ENCODE measurements around the gene HEATR9.
"Not testable (repeated sequence)": the region's sequence is repeated elsewhere in the genome, so short reads cannot be mapped to it uniquely, and the experiment has no call there.

The HEATR9 gene, protein sequence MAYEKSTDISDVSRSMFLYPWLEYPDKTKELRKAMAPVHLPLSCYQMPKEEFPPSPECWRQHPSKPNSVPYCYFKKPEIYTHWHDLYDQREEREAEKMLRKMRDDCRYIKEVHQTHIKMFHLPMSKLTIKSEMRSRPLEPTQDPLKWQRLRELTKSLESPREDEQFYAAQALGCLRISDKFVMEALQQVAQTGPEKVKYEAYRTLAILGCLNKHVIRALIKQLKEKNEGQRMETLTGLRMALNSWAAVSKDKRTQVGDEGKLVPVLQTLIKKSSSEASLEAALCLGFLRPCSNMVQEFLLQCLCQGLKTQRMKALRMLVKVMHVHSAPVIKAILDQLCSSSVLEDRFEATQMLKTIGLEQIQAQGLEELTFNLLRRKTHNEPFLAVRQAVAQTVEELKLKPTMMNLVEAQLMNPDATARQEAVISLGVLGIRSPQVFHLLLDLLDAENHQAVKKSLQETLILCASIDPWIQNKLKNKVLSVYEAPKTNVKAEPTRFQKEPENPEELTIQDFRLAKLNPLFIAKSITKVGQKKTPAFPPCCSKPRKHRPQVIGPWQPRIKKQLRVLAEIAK

DNA sequence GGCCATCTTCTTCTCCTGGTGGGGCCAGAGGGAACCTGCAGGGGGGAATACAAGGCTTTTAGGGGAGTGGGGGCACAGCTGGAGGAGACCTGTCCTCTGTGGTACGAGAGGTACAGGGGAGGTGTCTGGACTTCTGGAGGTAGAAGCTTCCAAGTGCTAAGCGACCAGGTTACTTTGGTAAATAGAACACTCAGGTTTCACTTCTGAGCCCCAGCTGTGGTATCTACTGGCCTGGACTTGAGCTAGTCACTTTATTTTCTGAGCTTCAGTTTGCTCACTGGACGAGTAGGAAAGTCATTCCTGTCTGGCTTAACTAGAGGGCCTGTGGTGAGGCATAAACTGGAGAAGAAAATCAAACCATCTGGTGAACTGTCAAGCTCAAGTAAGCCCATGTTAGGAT lies at the start of gene HEATR9:
Gene HEATR9, minus strand, starts transcription at position 155 of the 400 bp plus-strand sequence. Its CDS starts 149 bp downstream, at position 6.
- no peak for DNase-seq

DNA sequence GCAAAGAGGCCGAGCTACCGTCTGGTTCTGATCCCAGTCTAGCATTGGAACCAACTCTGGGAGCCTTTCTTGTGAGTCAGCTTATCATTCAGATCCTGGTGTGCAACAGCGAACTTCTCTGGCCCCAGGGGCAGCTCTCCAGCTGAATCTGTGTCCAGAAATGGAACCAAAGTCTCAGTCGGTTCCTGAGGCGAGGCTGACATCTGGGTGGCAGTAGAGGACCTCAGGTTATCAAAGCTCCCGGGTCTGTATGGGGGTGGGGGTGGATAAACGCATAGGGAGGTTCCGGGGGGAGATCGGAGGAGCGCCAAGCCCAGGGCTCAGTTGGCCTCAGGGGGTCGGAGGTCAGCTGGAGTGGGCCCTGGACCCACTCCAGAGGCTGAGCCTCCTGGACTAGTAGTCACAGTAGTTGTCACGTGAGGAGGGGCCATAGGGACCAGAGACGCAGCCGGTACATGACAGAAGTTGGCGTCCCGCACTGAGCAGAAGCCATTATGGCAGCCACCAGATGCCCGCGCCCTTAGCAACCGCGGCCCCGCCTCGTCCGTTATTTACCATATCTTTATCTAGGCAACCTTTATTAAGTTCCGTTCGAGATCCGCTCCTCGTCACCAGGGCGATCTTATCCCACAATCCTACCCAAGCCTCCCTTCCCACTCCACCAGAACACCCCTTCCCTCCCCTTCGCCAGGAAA lies 49.0 kb upstream of the HEATR9 start:
- DNase-seq: no peak

DNA sequence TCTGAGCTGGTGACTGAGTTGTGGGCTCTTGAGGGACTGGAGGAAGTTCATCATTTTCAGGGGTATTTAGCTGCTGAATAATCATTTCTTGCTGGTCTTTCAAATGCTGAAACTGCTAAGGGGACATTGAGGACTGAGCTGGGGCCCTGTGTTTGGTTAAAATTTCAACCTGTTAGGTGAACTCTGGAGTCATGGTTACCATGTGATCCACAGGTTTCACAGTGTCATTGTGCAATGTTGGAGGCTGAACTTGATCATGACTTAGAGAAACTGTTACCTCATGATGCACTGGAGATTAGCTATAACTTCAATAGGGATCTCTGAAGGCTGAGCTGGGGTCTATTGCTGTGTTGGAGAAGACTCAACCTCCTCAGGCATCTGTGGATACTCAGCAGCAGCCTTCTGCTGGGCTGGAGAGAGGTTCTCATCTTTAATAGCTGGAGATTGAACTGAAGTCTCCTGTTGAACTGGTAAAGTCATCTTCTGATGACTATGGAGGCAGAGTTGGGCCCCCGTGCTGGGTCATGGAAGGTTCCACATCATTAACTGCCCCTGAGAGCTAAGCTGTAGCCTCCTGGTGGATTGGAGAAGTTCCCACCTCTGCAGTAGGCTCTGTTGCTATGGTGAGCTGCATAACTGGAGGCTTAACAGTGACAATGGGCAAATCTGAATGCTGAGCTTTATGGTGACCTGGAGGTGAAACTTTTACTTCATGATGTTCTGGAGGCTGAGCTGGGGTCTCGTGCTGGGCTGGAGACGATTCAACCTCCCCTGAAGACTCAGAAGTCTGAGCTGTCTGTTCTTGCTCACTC lies 46.7 kb upstream of the HEATR9 start:
- DNase-seq: no peak

DNA sequence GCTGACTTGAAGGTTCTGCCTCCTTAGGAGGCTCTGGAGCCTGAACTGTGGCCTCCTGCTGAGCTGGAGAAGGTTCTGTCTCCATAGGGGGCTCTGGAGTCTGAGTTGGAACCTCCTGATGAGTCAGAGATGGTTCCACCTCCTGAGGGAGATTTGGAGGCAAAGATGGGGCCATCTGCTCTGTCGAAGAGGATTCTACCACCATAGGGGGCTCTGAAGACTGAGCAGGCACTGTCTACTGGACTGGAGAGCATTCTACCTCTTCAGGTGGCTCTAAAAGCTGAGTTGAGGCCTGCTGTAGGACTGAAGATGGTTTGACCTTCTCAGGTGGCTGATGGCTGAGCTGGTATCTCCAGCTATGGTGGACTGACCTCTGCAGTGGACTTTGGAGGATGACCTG lies 45.7 kb upstream of the HEATR9 start:
- DNase-seq: no peak

DNA sequence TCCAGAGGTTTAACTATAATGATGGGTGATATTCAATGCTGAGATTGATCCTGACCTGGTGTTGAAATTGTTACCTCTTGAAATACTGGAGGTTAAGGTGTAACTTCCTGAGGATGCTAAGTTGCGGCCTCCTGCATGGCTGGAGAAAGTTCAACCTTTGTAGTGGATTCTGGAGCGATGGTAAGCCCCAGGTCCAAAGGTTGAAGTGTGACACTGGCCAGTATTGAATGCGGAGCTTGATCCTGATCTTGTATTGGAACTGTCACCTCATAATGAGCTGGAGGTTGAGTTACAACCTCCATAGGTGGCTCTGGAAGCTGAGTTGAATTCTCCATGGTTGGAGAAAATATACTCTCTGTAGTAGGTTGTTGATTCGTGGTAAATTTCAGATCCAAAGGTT lies 44.9 kb upstream of the HEATR9 start:
- DNase-seq: no peak

DNA sequence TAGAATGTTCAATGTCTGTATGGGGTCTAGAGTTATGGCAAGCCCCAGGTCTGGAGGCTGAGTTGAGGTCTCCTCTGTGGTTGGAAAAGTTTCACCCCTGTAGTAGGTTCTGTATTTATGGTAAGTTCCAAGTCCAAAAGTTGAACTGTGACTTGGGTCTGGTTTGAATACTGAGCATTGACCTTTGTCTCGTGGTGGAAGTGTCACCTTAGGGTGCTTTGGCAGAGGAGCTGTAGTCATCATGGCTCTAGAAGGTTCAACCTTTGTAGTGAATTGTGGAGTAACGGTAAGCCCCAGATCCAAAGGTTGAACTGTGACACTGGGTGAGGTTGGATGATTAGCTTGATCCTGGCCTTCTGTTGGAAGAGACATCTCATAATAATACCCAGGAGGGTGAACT lies 44.3 kb upstream of the HEATR9 start:
- DNase-seq: no peak

DNA sequence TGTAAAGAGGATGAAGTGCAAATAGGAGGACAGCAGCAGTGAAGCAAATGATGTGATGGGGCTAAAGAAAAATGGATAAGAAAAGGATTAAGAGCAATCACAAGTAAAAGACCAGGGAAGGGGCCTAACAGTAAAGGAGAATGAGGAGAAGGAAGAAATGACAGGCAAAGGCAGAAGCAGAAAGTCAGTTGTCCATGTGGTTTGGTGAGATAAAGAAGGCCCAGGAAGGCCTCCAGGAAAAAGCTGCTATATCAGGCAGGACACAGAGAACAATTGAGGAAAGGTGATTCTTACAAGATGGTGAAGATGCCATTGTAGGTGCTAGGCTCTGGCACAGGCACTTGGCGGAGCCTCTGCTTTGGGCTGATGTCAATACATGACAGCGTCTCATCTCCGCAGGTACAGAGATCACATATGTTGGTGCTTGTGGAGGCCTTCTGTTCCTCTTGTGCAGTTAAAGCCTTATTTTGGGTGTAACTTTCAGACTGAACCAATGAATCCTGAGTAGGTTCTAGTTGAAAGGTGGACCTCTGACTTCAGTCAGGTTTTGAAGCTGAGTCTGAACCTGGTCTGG lies 43.7 kb upstream of the HEATR9 start:
- no peak for DNase-seq

DNA sequence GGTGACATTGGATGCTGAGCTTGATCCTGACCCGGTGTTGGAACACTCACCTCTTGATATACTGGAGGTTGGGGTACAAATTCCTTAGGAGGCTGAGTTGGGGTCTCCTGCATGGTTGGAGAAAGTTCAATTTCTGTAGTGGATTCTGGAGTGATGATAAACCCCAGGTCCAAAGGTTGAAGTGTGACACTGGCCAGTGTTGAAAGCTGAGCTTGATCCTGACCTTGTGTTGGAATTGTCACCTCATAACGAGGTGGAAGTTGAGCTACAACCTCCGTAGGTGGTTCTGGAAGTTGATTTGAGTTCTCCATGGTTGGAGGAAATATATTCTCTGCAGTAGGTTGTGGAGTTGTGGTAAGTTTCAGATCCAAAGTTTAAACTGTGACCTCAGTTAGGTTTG lies 40.7 kb upstream of the HEATR9 start:
- no peak for DNase-seq

DNA sequence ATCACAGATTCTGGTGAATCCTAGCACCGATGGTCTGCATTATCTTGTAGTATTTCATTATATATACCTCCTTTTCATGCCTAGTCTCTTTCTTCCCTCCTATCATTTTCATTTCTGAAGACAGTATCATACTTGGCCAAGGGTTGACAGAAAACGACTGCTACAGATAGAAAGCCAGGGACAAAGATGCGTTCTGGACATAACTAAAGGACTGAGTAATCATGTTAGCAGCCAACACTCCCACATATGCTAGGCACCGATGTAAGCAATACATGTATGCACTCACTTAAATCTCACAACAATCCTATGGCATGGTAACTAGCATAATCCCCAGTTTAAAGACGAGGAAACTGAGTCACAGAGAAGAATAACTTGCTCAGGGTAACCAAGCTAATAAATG lies 39.0 kb upstream of the HEATR9 start:
- DNase-seq: no peak

DNA sequence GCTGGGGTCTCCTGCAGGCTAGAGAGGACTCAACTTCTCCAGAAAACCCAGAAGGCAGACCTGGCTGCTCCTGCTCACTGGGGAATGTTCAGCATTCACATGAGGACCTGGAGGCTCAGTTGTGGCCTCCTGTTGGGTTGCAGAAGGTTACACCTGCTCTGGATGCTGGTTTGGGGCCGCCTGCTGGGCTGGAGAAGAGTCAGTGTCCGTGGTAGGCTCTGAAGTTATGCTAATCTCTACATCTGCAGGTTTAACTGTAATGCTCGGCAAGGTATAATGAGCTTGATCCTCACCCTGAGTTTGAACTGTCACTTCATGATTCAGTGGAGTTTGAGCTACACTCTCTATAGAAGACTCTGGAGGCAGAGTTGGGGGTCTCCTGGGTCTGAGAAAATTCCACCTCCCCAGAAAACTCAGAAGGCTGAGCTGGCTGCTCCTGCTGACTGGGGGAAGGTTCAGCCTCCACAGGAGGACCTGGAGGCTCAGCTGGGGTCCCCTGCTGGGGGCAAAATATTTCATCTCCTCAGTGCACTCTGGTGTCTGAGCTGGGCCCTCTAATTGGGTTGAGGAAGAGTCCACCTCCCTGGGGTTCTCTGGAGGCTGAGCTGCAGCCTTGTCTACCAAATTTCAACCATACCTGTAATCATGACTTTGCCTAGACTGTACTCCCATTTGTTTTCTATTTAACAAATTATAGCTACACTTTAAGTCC lies 38.4 kb upstream of the HEATR9 start:
- no peak for DNase-seq

DNA sequence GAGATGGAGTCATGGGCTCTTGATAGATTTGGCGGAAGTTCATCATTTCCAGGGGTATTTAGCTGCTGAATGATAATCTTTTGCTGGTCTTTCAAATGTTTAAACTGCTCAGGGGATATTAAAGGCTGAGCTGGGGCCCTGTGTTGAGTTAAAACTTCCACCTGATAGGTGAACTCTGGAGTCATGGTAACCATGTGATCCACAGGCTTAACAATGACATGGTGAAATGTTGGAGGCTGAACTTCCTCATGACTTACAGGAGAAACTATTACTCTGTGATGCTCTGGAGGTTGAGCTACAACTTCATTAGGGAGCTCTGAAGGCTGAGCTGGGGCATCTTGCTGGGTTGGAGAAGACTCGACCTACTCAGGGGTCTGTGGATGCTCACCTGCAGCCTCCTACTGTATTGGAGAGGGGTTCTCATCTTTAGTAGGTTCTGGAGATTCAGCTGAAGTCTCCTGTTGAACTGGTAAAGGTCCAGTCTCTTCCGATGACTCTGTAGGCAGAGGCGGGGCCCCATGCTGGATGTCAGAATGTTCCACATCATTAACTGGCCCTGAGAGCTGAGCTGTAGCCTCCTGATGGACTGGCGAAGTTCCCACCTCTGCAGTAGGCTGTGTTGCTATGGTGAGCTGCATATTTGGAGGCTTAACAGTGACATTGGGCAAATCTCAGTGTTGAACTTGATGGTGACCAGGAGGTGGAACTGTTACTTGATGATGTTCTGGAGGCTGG lies 37.7 kb upstream of the HEATR9 start:
- no peak for DNase-seq

DNA sequence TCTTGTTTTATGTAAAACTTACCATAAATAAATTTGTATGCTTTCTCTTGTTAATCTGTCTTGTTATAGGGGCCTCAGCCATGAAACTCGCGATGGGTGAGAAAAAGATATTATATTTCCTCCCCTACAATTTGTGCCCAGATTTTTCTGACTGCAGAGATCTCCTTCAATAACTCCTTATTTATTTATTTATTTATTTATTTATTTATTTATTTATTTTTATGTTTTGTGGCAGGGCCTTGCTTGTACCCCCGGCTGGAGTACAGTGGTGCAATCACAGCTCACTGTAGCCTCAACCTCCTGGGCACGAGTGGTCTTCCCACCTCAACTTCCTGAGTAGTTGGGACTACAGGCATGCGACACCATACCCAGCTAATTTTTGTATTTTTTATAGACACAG lies 34.8 kb upstream of the HEATR9 start:
- no peak for DNase-seq

DNA sequence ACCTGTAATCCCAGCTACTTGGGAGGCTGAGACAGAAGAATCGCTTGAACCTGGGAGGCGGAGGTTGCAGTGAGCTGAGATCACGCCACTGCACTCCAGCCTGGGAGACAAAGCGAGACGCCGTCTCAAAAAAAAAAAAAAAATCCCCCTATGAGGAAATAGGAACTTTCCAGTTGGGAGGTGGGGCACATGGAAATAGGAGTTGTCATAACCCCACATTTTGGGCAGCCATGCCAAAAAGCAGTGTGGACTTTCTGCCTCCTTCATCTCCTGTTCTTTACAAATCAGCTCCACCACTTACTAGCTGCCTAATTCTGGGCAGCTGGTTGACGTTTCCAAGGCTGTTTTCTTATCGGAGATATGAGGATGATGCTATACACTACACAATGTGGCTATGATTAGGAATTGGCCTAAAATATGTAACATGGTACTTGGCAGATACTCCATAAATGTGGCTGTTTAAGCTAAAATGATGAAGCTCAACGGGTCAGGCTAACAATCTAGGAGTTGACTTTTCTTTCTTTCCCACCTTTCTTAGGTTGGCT lies 33.0 kb upstream of the HEATR9 start:
- no peak for DNase-seq

DNA sequence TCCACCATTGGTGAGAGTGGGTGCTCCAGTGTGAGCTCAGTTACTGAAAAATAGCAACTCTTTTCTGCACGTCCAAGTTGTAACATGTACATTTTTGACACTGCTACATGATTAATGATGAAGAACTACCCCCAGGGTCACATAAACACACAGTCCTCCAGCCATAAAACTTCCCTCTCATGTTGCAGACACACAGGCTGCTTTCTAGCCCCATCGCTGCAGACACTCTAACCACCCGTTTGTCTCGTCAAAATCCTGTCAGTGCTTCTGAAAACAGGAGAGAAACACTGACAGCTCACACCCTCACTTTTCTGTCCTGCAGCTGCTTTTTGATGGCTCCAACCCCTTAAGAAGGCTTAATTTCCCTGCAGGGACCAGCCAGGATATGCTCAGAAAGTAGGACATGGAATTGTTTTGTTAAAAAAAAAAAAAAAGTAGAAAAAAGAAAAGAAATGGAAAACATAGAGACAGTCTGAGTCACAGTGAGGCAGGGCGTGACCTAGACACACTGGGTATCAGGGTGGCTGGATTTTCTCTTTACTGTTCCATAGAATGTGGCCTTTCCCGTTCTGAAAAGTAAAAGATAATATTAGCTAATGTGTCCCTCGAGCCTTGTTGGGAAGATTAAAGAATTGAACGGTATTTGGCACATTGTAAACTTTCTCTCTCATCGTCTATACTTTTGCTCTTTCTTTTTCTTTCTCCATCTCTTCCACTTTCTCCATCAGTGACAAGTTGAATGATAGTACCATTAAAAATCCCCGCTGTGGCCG lies 32.2 kb upstream of the HEATR9 start:
- peak; percentile 24 for DNase-seq

DNA sequence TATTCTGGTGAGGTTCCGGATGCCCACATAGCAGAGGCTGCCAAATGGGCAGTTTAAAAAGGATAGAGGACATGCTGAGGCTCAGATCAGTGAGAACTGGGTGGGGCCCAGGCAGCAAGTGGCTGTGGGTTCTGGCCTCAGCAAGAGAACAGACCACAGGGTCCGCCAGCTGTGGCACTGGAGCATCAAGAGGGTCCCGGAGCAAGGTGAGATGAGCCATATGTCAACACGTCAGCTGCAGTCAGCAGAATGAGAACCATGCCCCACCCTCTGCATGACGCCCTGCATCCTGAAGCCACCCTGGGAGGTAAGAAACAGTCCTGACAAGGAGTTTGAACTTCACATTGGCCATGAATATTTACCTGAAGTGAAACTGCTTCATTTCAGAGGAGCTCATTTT lies 31.6 kb upstream of the HEATR9 start:
- DNase-seq: no peak

DNA sequence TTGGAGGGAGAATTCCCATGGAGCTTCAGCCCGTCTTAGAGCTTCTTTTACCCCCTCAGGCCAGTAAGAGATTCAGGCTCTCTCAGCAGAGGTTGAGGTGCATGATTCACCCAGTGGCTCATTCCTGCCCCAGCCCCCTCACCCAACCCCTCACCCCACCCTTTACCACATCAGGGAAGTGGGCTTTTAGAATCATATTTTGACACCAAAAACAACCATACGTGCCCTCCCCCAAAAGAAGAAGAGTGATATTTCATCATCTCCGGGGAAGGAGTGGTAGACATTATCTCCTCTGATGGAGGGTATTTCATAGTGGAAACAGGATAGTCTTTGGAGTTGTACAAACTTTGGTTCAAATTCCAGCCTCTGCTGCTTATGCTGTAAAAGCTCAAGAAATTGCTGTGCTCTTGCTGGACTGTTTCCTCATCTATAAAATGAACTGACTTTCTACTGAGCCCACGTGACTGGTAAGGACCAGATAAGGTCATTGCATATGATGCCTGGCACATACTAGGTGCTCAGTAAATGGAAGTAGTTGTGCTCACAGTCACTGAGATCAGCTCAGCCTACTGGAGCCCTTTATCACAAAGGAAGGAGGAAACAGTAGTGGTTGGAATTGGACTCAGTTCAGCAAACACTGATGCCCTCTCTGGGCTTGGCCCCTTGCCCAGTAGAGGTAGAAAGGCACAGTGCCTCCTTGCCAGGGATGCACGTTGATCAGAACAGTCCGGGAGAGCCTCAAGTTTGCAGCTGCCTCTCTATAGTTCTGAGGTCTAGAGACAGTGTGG lies 29.8 kb upstream of the HEATR9 start:
- DNase-seq: peak; percentile 89

DNA sequence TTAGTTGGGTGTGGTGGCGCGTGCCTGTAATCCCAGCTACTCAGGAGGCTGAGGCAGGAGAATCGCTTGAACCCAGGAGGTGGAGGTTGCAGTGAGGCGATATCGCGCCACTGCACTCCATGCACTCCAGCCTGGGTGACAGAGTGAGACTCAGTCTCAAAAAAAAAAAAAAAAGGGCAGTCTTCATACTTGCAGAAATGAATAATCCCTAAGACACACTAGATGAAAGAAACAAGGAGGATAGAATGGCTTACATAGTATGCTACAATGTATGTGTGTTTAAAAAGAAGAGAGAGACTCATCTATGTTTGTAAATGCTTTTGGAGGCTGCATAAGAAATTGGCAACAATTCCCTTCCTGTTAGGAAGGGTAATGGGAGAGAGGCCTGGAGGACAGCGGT lies 29.1 kb upstream of the HEATR9 start:
- DNase-seq: not testable (repeated sequence)

DNA sequence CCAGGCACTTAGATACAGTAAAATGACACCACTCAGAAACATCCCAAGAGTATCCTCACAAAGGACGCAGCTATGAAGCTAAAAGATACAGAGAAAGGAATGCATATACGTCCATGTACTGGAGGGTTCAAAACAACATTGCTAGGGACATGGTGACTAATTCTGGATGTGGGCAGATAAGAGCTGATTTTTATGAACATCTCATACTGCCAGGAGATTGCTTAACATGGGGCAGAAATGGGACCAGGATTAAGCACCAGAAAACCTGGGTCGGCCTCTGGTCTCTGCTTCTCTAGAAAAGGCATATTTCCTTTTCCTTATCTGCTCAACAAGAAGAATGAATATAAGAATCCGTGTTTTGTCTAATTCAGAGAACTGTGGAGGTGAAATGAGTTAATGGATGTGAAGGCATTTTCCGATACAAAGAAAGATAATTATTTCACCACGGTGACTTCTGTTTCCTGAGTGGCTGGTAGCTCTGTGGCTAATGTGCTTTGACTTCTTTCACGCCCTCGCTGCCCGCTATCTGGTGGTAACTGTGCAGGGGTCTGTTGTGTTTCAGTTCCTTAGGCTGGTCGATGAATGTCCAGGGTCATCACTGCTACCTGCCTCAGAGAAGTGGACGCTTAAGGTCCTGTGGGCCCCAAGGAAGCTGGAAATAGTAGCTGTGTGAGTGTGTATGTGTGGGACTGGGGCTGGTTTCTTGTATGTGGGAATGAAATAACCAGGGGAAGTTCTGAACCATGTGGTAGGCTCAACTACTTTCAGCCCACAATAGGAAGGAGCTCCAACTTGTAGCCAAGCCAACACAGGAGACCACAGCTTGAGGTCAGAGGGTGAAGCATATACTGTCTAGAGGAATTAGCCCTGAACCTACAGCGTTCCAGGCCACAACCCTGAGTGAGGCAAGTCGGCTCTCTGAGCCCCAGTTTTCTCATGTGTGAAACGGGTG lies 27.2 kb upstream of the HEATR9 start:
- DNase-seq: peak; percentile 99

Measured in MV-4-11 (cell line).